Activated CD4-positive, alpha-beta T cell treated with anti-CD3 and anti-CD28 coated beads, Interleukin-2, amount 10 ng/mL, durations not matched to agents 24 days and 14 days (primary cell): ENCODE measurements around the gene TRMU. TPM values are rescaled to one million over a fixed set of nuclear protein-coding genes. Genes with fewer than 3 reads are reported as not detected.
"Not testable (repeated sequence)": the region's sequence is repeated elsewhere in the genome, so short reads cannot be mapped to it uniquely, and the experiment has no call there.

ENCODE experiments used
- DNase-seq: peaks from one replicate; pipeline ENCODE4 v3.0.0; 2022
- H3K27ac Mint-ChIP-seq: one replicate; pipeline ENCODE4 v1.8.0; 2022; ENCODE audit warnings: mild to moderate bottlenecking, mixed read lengths
- H3K27me3 Mint-ChIP-seq: one replicate; pipeline ENCODE4 v1.8.0; 2022; ENCODE audit warnings: mixed read lengths
- H3K36me3 Mint-ChIP-seq: one replicate; pipeline ENCODE4 v1.8.0; 2022; ENCODE audit warnings: low read depth, mild to moderate bottlenecking, mixed read lengths
- H3K4me1 Mint-ChIP-seq: one replicate; pipeline ENCODE4 v1.8.0; 2021; ENCODE audit warnings: mixed read lengths
- H3K4me3 Mint-ChIP-seq: one replicate; pipeline ENCODE4 v1.8.0; 2022; ENCODE audit warnings: mild to moderate bottlenecking, moderate library complexity, mixed read lengths
- H3K9me3 Mint-ChIP-seq: one replicate; pipeline ENCODE4 v1.8.0; 2021; ENCODE audit warnings: mixed read lengths
- intact Hi-C: fragments of 100-400 bp; cut with micrococcal nuclease; formaldehyde crosslinking; loops from one replicate; pipeline ENCODE4 v1.15.1; 2023
- total RNA-seq: library from RNA; stranded (reverse); gene quantifications from 2 replicates; pipeline ENCODE4 v1.2.3, GENCODE V29; 2022

TRMU gene
- total RNA-seq, 1 donor from 2014 or later = 84.4 TPM

DNA sequence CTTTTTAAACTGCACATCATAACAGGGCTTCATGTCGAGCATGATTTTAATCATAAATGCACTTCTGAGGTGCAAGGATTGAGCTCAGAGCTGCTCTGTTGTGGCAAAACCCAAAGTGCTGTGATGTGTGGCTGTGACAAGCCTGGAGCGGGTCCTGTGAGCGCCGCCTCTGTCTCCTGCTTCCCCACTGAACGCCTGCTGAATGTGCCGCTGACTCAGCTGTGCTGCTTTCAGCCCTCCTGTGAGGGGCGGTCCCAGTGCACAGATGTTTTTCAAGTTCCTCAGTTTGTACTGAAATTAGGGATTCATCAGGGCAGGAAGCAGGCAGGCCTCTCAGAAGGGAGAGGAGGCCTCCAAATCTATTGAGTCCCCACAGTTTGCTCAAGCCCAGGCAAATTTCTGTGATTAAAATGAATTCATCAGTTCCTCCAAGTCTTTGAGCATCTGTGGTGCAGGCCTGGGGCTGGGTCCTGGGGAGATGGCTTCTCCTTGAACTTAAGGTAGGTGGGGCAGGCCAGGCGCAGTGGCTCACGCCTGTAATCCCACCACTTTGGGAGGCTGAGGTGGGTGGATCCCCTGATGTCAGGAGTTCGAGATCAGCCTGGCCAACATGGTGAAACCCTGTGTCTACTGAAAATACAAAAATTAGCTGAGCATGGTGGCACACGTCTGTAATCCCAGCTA, 41.8 kb upstream of the TRMU start:
- Mint-ChIP-seq H3K27ac (peak overlapping the region; percentile 41), H3K4me3 (no peak overlapping the region), H3K9me3 (no peaks in the 10 kb centered on the region), H3K27me3 (no peaks in the 10 kb centered on the region), H3K36me3 (peaks cover 45% of the 10 kb centered on the region), H3K4me1 (peaks cover 35% of the 10 kb centered on the region)
- intact Hi-C loops = no loop called here
- DNase-seq = no peak

- no peaks in the 10 kb centered on the region for H3K27me3 Mint-ChIP-seq
- peak overlapping the region; percentile 91 for H3K4me3 Mint-ChIP-seq
- H3K27ac Mint-ChIP-seq = no peak overlapping the region
- H3K36me3 Mint-ChIP-seq = peaks cover 50% of the 10 kb centered on the region
- intact Hi-C loops = loop anchor here (5.0 kb wide), 3 partner anchors 42 to 172 kb away; partner anchors contain the start of genes CDPF1 and PPARA
- DNase-seq = no peak
- peaks cover 41% of the 10 kb centered on the region for H3K4me1 Mint-ChIP-seq
- H3K9me3 Mint-ChIP-seq = no peaks in the 10 kb centered on the region
These were observed 40.7 kb upstream of the TRMU start for GRCh38 chr22:46294784-46295183.

DNA sequence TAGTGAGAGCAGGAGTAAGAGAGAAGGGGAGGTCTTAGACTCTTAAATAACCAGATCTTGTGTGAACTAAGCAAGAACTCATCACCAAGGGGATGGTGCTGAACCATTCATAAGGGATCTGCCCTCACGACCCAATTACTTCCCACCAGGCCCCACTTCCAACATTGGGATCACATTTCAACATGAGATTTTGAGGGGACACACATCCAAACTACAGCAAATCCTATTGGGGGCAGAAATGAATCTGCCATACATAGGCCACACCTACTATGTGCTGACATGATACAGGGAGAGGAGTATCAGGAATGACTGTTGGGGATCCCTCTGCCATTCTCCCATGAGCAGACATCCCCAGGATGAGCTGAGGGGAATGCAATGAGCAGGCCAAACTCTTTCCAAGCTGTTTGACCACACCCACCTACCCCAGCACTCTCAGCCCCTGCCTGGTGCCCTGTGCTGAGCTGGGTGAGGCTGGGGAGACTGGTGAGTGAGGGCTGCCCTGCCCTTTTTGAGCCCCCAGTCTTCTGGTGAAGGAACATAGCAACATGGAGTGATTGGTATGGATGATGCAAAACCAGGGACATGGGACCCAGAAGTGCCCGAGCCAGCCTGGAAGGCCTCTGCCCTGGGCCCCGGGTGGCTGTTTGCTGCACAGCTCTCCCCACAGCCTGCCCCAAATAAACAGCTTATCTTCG, 40.1 kb upstream of the TRMU start:
- peak; percentile 61 for DNase-seq
- H3K9me3 Mint-ChIP-seq = no peaks in the 10 kb centered on the region
- intact Hi-C loops = loop anchor here (5.0 kb wide), 3 partner anchors 43 to 173 kb away; partner anchors contain the start of genes CDPF1 and PPARA
- H3K4me3 Mint-ChIP-seq = peak overlapping the region; percentile 91
- H3K27ac Mint-ChIP-seq = peak overlapping the region; percentile 94
- H3K27me3 Mint-ChIP-seq = no peaks in the 10 kb centered on the region
- H3K36me3 Mint-ChIP-seq = peaks cover 48% of the 10 kb centered on the region
- H3K4me1 Mint-ChIP-seq = peaks cover 41% of the 10 kb centered on the region

- no peaks in the 10 kb centered on the region for H3K9me3 Mint-ChIP-seq
- H3K27me3 Mint-ChIP-seq = no peaks in the 10 kb centered on the region
- peaks cover 47% of the 10 kb centered on the region for H3K36me3 Mint-ChIP-seq
- DNase-seq = peak; percentile 99
- peaks cover 44% of the 10 kb centered on the region for H3K4me1 Mint-ChIP-seq
- intact Hi-C loops = loop anchor here (5.0 kb wide), 3 partner anchors 44 to 174 kb away; partner anchors contain the start of genes CDPF1 and PPARA
- H3K27ac Mint-ChIP-seq = peak within 1 kb of the TSS; percentile 94
- peak within 1 kb of the TSS; percentile 91 for H3K4me3 Mint-ChIP-seq
These were observed 39.0 kb upstream of the TRMU start, which contains the start of gene GTSE1 for GRCh38 chr22:46296257-46297150. TSS of gene GTSE1 (plus strand) at chr22:46296870. CDS start at chr22:46297401, 531 bp downstream.

DNA sequence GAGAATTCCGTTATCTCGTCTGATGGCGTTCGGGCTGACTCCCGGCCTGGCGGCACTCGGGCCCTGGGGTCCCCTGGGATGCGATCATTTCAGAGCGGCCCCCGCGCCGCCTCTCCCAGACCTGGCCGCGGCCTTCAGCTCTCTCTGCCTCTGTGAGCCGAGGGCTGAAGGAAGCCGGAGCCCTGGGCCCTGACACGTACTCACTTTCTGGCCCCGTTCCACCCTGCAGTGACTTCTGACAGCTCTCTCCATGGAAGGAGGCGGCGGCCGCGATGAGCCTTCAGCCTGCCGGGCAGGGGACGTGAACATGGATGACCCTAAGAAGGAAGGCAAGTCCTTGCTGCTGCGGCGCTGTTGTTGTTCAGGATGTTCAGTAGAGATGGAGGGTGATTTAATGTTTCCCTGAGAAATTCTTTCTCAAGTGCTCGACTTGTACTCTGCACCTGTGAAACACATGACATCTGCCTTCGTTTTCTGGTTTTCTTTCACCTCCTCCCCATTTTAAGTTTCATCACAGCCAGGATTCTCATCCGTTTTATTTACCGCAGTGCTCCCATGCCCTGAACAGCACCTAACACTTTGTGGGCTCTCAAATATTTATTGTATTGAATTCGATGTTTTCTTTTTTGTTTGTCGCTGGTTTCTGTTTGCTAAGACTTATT, 38.2 kb upstream of the TRMU start:
- Mint-ChIP-seq H3K4me3 (peak overlapping the region; percentile 91), H3K36me3 (peaks cover 44% of the 10 kb centered on the region), H3K9me3 (no peaks in the 10 kb centered on the region), H3K4me1 (peaks cover 44% of the 10 kb centered on the region), H3K27me3 (no peaks in the 10 kb centered on the region), H3K27ac (peak overlapping the region; percentile 68)
- intact Hi-C loops = loop anchor here (5.0 kb wide), 3 partner anchors 45 to 175 kb away; partner anchors contain the start of genes CDPF1 and PPARA
- DNase-seq = peak; percentile 77

- no peak for DNase-seq
- no peaks in the 10 kb centered on the region for H3K9me3 Mint-ChIP-seq
- peaks cover 43% of the 10 kb centered on the region for H3K36me3 Mint-ChIP-seq
- H3K27me3 Mint-ChIP-seq = no peaks in the 10 kb centered on the region
- intact Hi-C loops = loop anchor here (5.0 kb wide), 3 partner anchors 47 to 177 kb away; partner anchors contain the start of genes CDPF1 and PPARA
- H3K27ac Mint-ChIP-seq = no peak overlapping the region
- H3K4me1 Mint-ChIP-seq = peaks cover 49% of the 10 kb centered on the region
- peak overlapping the region; percentile 91 for H3K4me3 Mint-ChIP-seq
These were observed 36.4 kb upstream of the TRMU start for GRCh38 chr22:46299101-46299500.

DNA sequence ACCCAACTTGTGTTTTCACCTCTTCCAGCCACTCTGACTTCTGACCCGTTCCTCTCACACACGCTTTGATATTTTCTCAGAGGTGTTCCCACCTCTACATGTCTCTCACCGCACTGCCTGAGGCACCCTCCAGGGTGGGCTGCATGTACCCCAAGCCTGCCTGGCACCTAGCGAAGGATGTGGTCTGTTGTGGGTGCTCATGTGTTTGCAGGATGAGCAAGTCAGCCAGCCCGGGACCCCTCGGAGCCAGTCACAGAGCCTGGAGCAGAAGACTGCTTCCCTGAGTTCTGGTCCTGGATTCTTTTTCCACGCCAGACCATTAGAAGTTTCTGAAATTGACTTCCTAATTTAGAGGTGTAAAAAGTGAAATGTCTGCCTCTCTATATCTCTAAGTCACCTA, 35.0 kb upstream of the TRMU start:
- H3K4me3 Mint-ChIP-seq = no peak overlapping the region
- intact Hi-C loops = no loop called here
- H3K4me1 Mint-ChIP-seq = peaks cover 44% of the 10 kb centered on the region
- no peaks in the 10 kb centered on the region for H3K27me3 Mint-ChIP-seq
- no peaks in the 10 kb centered on the region for H3K9me3 Mint-ChIP-seq
- H3K27ac Mint-ChIP-seq = no peak overlapping the region
- DNase-seq = no peak
- peaks cover 43% of the 10 kb centered on the region for H3K36me3 Mint-ChIP-seq

DNA sequence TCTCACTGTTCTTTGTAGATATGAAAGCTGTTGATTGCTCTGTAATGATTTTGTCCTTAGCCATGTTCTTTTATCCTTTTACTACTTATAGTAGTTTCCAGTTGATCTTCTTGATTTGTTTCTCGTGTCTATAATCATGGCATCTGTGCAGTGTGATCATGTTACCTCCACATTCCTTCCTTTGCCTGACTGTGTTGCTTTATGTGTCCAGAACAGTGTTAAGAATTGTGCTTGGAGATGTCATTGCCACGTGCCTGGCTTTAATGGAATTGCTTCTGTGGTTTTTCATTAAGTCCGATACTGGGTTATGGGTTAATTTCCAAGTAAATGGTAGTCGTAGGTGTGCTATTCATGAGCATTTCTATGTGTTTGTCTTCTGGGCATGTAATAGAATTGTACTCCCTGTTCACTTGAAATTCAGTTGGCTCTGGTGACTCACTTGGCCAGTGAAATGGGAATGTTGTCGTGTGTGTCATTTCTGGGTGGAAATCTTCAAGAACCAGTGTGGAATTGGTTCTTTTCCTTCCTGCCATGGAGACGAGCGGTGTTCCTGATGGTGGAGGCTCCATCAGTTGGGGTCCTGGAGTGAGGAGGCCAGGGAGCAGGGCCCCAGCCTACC, 32.1 kb upstream of the TRMU start:
- H3K36me3 Mint-ChIP-seq = peaks cover 47% of the 10 kb centered on the region

GRCh38 chr22:46308283-46308988, 27.1 kb upstream of the TRMU start:
- no peak overlapping the region for H3K27ac Mint-ChIP-seq
- intact Hi-C loops = no loop called here
- peaks cover 19% of the 10 kb centered on the region for H3K4me1 Mint-ChIP-seq
- DNase-seq = no peak
- H3K4me3 Mint-ChIP-seq = no peak overlapping the region
- H3K27me3 Mint-ChIP-seq = no peaks in the 10 kb centered on the region
- H3K9me3 Mint-ChIP-seq = no peaks in the 10 kb centered on the region
- H3K36me3 Mint-ChIP-seq = peaks cover 46% of the 10 kb centered on the region

More for the DNA sequence above, 32.1 kb upstream of the TRMU start:
- Mint-ChIP-seq H3K4me3 (peak overlapping the region; percentile 1), H3K4me1 (peaks cover 36% of the 10 kb centered on the region), H3K27me3 (no peaks in the 10 kb centered on the region), H3K27ac (peak overlapping the region; percentile 30), H3K9me3 (no peaks in the 10 kb centered on the region)
- no peak for DNase-seq
- intact Hi-C loops = no loop called here

DNA sequence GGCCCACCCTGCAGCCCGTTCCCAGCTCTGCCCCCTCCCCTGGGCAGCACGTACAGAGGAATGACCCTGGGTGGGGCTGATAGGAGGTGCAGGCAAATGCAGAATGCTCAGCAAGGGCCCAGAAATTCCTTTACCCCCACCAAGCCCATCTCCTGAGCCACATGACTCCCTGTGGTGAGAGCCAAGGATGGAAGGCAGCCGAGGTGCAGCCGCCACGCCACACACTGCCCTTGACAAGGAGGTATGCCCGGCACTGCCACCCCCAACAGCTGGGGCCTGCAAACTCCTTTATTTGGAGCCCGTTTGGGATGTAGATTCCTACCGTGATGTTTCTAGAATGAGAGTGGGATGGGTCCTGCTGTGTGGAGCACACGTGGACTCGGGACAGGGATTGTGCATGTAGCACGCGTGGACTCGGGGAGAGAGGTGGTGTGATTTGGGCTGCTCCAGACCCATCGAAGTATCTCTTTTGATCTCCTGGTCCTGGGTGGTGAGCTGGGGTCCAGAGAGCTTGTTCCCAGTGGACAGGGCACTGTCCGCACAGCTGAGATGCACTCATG, 25.9 kb upstream of the TRMU start:
- H3K4me3 Mint-ChIP-seq = no peak overlapping the region
- H3K27ac Mint-ChIP-seq = no peak overlapping the region
- DNase-seq = no peak
- H3K36me3 Mint-ChIP-seq = peaks cover 39% of the 10 kb centered on the region
- H3K9me3 Mint-ChIP-seq = no peaks in the 10 kb centered on the region
- intact Hi-C loops = no loop called here
- H3K27me3 Mint-ChIP-seq = no peaks in the 10 kb centered on the region
- H3K4me1 Mint-ChIP-seq = peaks cover 12% of the 10 kb centered on the region

DNA sequence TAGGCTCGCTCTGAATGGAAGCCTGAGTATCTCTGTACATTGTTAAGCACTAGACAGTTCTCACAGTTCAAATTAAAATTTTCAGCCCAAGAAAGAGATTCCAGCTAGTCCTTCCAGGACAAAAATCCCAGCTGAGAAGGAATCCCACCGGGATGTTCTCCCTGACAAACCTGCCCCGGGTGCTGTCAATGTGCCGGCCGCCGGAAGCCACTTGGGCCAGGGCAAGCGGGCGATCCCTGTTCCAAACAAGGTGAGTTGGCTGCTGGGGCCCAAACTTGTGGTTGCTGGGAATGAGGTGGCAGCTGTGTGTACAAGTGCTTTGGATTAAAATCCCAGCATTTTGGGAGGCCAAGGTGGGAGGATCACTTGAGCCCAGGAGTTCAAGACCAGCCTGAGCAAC, 23.5 kb upstream of the TRMU start:
- Mint-ChIP-seq H3K9me3 (no peaks in the 10 kb centered on the region), H3K27me3 (no peaks in the 10 kb centered on the region), H3K4me3 (no peak overlapping the region), H3K4me1 (peaks cover 8% of the 10 kb centered on the region), H3K27ac (no peak overlapping the region), H3K36me3 (peaks cover 34% of the 10 kb centered on the region)
- no peak for DNase-seq
- intact Hi-C loops = no loop called here

DNA sequence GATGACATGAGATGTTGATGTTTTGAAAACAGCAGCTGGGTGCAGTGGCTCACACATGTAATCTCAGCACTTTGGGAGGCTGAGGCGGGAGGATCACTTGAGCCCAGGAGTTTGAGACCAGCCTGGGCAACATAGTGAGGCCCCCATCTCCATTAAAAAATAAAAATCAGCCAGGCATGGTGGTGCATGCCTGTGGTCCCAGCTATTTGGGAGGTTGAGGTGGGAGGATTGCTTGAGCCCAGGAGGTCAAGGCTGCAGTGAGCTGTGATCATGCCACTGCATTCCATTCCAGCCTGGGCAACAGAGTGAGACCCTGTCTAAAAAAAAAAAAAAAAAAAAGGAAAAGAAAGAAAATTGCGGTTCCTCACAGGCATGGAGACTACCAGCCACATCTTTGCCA, 22.7 kb upstream of the TRMU start:
- peaks cover 39% of the 10 kb centered on the region for H3K36me3 Mint-ChIP-seq
- H3K4me3 Mint-ChIP-seq, H3K9me3 Mint-ChIP-seq, intact Hi-C loops, DNase-seq, H3K27me3 Mint-ChIP-seq, H3K4me1 Mint-ChIP-seq, H3K27ac Mint-ChIP-seq: not testable (repeated sequence)
